ENCODE results near the gene CCDC171. TPM values are rescaled to one million over a fixed set of nuclear protein-coding genes. Genes with fewer than 3 reads are reported as not detected.
A peak's percentile ranks its signal among the peaks of the same experiment; 100 is the strongest.

The CCDC171 gene
- total RNA-seq, 1 experiment from 2014 or later: 2.6 TPM

DNA sequence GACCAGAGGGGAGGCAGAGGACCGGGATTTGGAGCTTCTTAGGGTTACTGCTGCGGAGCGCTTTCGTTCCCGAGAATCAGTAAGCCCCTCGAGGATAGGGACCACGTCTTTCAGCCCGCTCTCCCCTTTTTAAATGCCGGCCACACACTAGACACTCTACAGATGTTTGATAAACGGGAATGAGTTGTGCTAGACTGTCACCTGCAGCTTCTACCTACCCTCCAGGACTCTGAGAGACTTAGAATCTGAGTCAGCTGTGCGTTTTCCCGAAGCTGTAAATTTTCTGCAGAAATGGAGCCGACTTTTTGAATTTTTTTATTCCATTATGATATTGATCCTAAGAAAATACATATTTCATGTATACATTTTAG is 670 bp downstream of the CCDC171 start:
- intact Hi-C loops (cut with micrococcal nuclease): loop anchor here (2.0 to 5.0 kb wide), 2 partner anchors 41 to 53 kb away; partner anchors contain the start of gene PSIP1
- Histone ChIP-seq H3K4me1 (ENCODE audit: control insufficient read depth in 1 of 2, insufficient read depth in 2 of 2, low read length in 2 of 2) (peaks cover 5 to 22% of the 10 kb centered on the region in 2 experiments; a peak in 3 of 4 replicates), H3K4me3 (replicated peaks in 1 of 2; ENCODE audit: low read depth in 1 of 2, low read length in 2 of 2) (peak overlapping the region; percentile 64 to 72), H3K9me3 (ENCODE audit: control insufficient read depth in 1 of 2, insufficient read depth in 1 of 2, low read depth in 1 of 2, low read length in 2 of 2) (no peaks in the 10 kb centered on the region), H3K36me3 (ENCODE audit: control insufficient read depth in 1 of 2, insufficient read depth in 2 of 2, low read length in 2 of 2) (no peaks in the 10 kb centered on the region), H3K27ac (ENCODE audit: low read depth, low read length) (peak overlapping the region; percentile 71), H3K4me2 (ENCODE audit: low read length) (peak overlapping the region; percentile 92), H3K27me3 (ENCODE audit: insufficient read depth, low read length) (no peaks in the 10 kb centered on the region), H4K20me1 (ENCODE audit: insufficient read depth) (no peaks in the 10 kb centered on the region), H2AFZ (ENCODE audit: low read depth, low read length, poor library complexity, severe bottlenecking) (peak overlapping the region; percentile 87), H3K79me2 (ENCODE audit: insufficient read depth, low read length) (no peaks in the 10 kb centered on the region), H3K9me2 (ENCODE audit: insufficient read depth) (no peaks in the 10 kb centered on the region), H3K9ac (ENCODE audit: low read length) (peak overlapping the region; percentile 60)
- no TSS peak for BruUV-seq (replicated peaks)
- RAD21 ChIA-PET (ENCODE audit: low non-redundant PET in 1 of 2, low total read pairs in 2 of 2, uncharacterized antibody in 2 of 2, unreplicated experiment in 2 of 2): interaction anchor here in 1 of 2 experiments (0.6 to 0.9 kb wide), 2 partner anchors 30 to 53 kb away, joined by 3 to 5 read pairs; no protein-coding TSS in a partner anchor
- no peak; the same call in 1 of the 2 replicates for ATAC-seq
- DNase-seq (ENCODE audit: low read depth, low spot score): no peak
- TF ChIP-seq JUND (IDR thresholded peaks at IDR 0.05) (no peak), EGR1 (IDR thresholded peaks at IDR 0.05; ENCODE audit: low read depth) (no peak), ELF1 (IDR thresholded peaks at IDR 0.05; ENCODE audit: borderline replicate concordance, low read depth) (no peak), EZH2phosphoT487 (IDR thresholded peaks at IDR 0.05; ENCODE audit: borderline replicate concordance) (no peak), FOSL1 (IDR thresholded peaks at IDR 0.05; ENCODE audit: low read depth) (no peak), POLR2A (IDR thresholded peaks at IDR 0.05; ENCODE audit: borderline replicate concordance, extremely low read depth, insufficient read depth, insufficient read length) (no peak), EZH2 (IDR thresholded peaks at IDR 0.05) (no peak), SIN3A (IDR thresholded peaks at IDR 0.05; ENCODE audit: low read depth) (no peak)
- CTCF ChIA-PET: interaction anchor here (1.5 kb wide), 1 partner anchor 54 kb away, joined by 19 read pairs; no protein-coding TSS in a partner anchor
- POLR2A ChIA-PET: interaction anchor here (1.2 kb wide), 1 partner anchor 41 kb away, joined by 4 read pairs; no protein-coding TSS in a partner anchor

DNA sequence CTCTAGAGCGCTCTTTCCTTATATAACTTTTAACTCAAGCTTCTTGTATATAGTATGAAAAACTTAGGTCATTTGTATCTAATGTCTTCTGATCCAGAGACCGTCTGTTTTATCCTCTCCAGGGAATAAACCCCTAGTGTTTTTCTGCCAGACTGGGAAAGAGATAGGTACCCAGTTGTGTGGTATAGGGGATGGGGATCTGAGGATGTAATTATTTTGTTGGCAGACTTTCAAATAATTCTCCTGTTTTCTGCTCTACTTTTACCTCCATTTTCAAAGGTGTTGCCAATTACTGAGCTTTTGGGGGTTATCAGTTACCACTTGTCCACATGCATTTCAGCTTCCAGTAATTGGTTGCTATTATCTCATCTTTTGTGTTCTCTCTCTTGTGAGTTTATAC is 17.9 kb downstream of the CCDC171 start:
- BruUV-seq (replicated peaks): no TSS peak
- H3K36me3 ChIP-seq (ENCODE audit: control insufficient read depth in 1 of 2, insufficient read depth in 2 of 2, low read length in 2 of 2): no peaks in the 10 kb centered on the region
- POLR2A ChIA-PET: no interaction called here
- no peak overlapping the region for H3K9ac ChIP-seq (ENCODE audit: low read length)
- no peak overlapping the region for H3K27ac ChIP-seq (ENCODE audit: low read depth, low read length)
- DNase-seq (ENCODE audit: low read depth, low spot score): no peak
- H3K4me3 ChIP-seq (replicated peaks in 1 of 2; ENCODE audit: low read depth in 1 of 2, low read length in 2 of 2): no peak overlapping the region
- no peaks in the 10 kb centered on the region for H3K79me2 ChIP-seq (ENCODE audit: insufficient read depth, low read length)
- H3K27me3 ChIP-seq (ENCODE audit: insufficient read depth, low read length): no peaks in the 10 kb centered on the region
- no peak for ATAC-seq
- H3K4me1 ChIP-seq (ENCODE audit: control insufficient read depth in 1 of 2, insufficient read depth in 2 of 2, low read length in 2 of 2): no peaks in the 10 kb centered on the region
- no peak overlapping the region for H3K4me2 ChIP-seq (ENCODE audit: low read length)
- intact Hi-C loops (cut with micrococcal nuclease): no loop called here
- no peaks in the 10 kb centered on the region for H4K20me1 ChIP-seq (ENCODE audit: insufficient read depth)
- CTCF ChIA-PET: interaction anchor here (1.0 kb wide), 1 partner anchor 35 kb away, joined by 3 read pairs; no protein-coding TSS in a partner anchor
- H2AFZ ChIP-seq (ENCODE audit: low read depth, low read length, poor library complexity, severe bottlenecking): no peak overlapping the region
- RAD21 ChIA-PET (ENCODE audit: low non-redundant PET in 1 of 2, low total read pairs in 2 of 2, uncharacterized antibody in 2 of 2, unreplicated experiment in 2 of 2): no interaction called here
- no peaks in the 10 kb centered on the region for H3K9me3 ChIP-seq (ENCODE audit: control insufficient read depth in 1 of 2, insufficient read depth in 1 of 2, low read depth in 1 of 2, low read length in 2 of 2)
- no peaks in the 10 kb centered on the region for H3K9me2 ChIP-seq (ENCODE audit: insufficient read depth)
- no peak for TF ChIP-seq CEBPB (IDR thresholded peaks at IDR 0.05; ENCODE audit: low read depth)
- TF ChIP-seq SP1 (IDR thresholded peaks at IDR 0.05; ENCODE audit: low read depth): no peak
- TF ChIP-seq JUND (IDR thresholded peaks at IDR 0.05): no peak
- no peak for TF ChIP-seq POLR2AphosphoS5 (IDR thresholded peaks at IDR 0.05; ENCODE audit: low read depth, low read length)
- no peak for TF ChIP-seq ZNF274 (IDR thresholded peaks at IDR 0.05; ENCODE audit: low read depth, low read length)
- TF ChIP-seq RAD21 (IDR thresholded peaks at IDR 0.05; ENCODE audit: low read depth): no peak
- TF ChIP-seq REST (IDR thresholded peaks at IDR 0.05; ENCODE audit: low read depth): no peak
- no peak for TF ChIP-seq FOSL1 (IDR thresholded peaks at IDR 0.05; ENCODE audit: low read depth)
- no peak for TF ChIP-seq ZBTB33 (IDR thresholded peaks at IDR 0.05; ENCODE audit: extremely low read depth, insufficient replicate concordance, low read length)
- no peak for TF ChIP-seq TCF7L2 (IDR thresholded peaks at IDR 0.05; ENCODE audit: borderline replicate concordance, extremely low read depth, insufficient read depth, insufficient read length)
- no peak for TF ChIP-seq ELF1 (IDR thresholded peaks at IDR 0.05; ENCODE audit: borderline replicate concordance, low read depth)
- no peak for TF ChIP-seq EZH2 (IDR thresholded peaks at IDR 0.05)
- no peak for TF ChIP-seq ZFX (IDR thresholded peaks at IDR 0.05)
